Measurements from ENCODE around the gene DIO1.
"Not testable (repeated sequence)": the region's sequence is repeated elsewhere in the genome, so short reads cannot be mapped to it uniquely, and the experiment has no call there.

Gene DIO1

GRCh38 chr1:53893999-53894636, at the start of gene DIO1:
DIO1 (plus strand) TSS chr1:53894187; CDS start chr1:53894211, 24 bp downstream.
- DNase-seq = no peak

- no peak for DNase-seq
Observed at GRCh38 chr1:53847980-53848379, 46.0 kb upstream of the DIO1 start.

GRCh38 chr1:53850082-53850673, 43.8 kb upstream of the DIO1 start:
- DNase-seq = no peak

- no peak for DNase-seq
Observed at GRCh38 chr1:53851571-53852285, 42.3 kb upstream of the DIO1 start.

- no peak for DNase-seq
Observed at GRCh38 chr1:53860967-53861411, 33.0 kb upstream of the DIO1 start.

- no peak for DNase-seq
Observed at GRCh38 chr1:53862507-53862906, 31.5 kb upstream of the DIO1 start.

GRCh38 chr1:53868565-53868964, 25.4 kb upstream of the DIO1 start:
- no peak for DNase-seq

- no peak for DNase-seq
Observed at GRCh38 chr1:53869454-53870117, 24.4 kb upstream of the DIO1 start.

- DNase-seq = no peak
Observed at GRCh38 chr1:53871221-53871620, 22.8 kb upstream of the DIO1 start.

GRCh38 chr1:53871773-53872484, 22.1 kb upstream of the DIO1 start:
- DNase-seq = no peak

GRCh38 chr1:53875150-53875549, 18.8 kb upstream of the DIO1 start:
- DNase-seq = not testable (repeated sequence)

- no peak for DNase-seq
Observed at GRCh38 chr1:53878492-53879105, 15.4 kb upstream of the DIO1 start.

- not testable (repeated sequence) for DNase-seq
Observed at GRCh38 chr1:53881853-53882252, 12.1 kb upstream of the DIO1 start.

- DNase-seq = not testable (repeated sequence)
Observed at GRCh38 chr1:53883600-53883999, 10.4 kb upstream of the DIO1 start.

- no peak for DNase-seq
Observed at GRCh38 chr1:53888681-53889080, 5.3 kb upstream of the DIO1 start.

- DNase-seq = peak; percentile 50 to 82 (median 65)
Observed at GRCh38 chr1:53889304-53890298, 4.4 kb upstream of the DIO1 start, which contains the start of gene YIPF1. YIPF1 (minus strand) TSS chr1:53889797; CDS start chr1:53888937, 860 bp downstream.

GRCh38 chr1:53890522-53890941, 3.5 kb upstream of the DIO1 start:
- no peak for DNase-seq

GRCh38 chr1:53891018-53891417, 3.0 kb upstream of the DIO1 start:
- no peak for DNase-seq

GRCh38 chr1:53891678-53892077, 2.3 kb upstream of the DIO1 start:
- DNase-seq = no peak

- no peak for DNase-seq
Observed at GRCh38 chr1:53892911-53893310, 1.1 kb upstream of the DIO1 start.

GRCh38 chr1:53894644-53895043, 657 bp downstream of the DIO1 start:
- DNase-seq = no peak

Data from activated naive CD4-positive, alpha-beta T cell (primary cell).